Measurements from ENCODE around the gene NMUR1. TPM values are rescaled to one million over a fixed set of nuclear protein-coding genes. Genes with fewer than 3 reads are reported as not detected.

NMUR1 gene
- total and polyA plus RNA-seq, 8 donors, result 0.14 to 0.92 (median 0.23) TPM; not detected in 4

GRCh38 chr2:231554748-231555545 lies 24.7 kb upstream of the NMUR1 start:
- peak overlapping the region; percentile 51 to 80 (median 71) for H3K27ac ChIP-seq
- H3K27me3 ChIP-seq, result no peaks in the 10 kb centered on the region
- intact Hi-C loops (cut with DNase I; ENCODE audit: low total_unique reads), result loop anchor here (5.0 kb wide), 1 partner anchor 73 kb away; no protein-coding TSS in a partner anchor
- H3K4me3 ChIP-seq, result peak overlapping the region; percentile 20 to 33 (median 24)
- no peaks in the 10 kb centered on the region for H3K36me3 ChIP-seq
- peak; percentile 55 to 85 for DNase-seq
- H3K9me3 ChIP-seq, result peaks cover 0 to 13% (median 10%) of the 10 kb centered on the region in 4 donors
- TF ChIP-seq POLR2A (IDR thresholded peaks at IDR 0.05) (no peak), CTCF (IDR thresholded peaks at IDR 0.05) (no peak), POLR2AphosphoS5 (IDR thresholded peaks at IDR 0.05) (no peak), EP300 (IDR thresholded peaks at IDR 0.05) (no peak)
- H3K4me1 ChIP-seq, result peaks cover 6 to 30% (median 13%) of the 10 kb centered on the region in 4 donors
- 37 to 56% (median 49%) methylated on average over 14 of the region's 14 CpGs for WGBS, 5 donors

- Histone ChIP-seq H3K9me3 (peaks cover 0 to 13% (median 10%) of the 10 kb centered on the region in 4 donors), H3K27ac (peak overlapping the region; percentile 20 to 80 (median 71)), H3K36me3 (no peaks in the 10 kb centered on the region), H3K4me3 (peak overlapping the region; percentile 20 to 33 (median 24)), H3K27me3 (no peaks in the 10 kb centered on the region), H3K4me1 (peaks cover 6 to 30% (median 13%) of the 10 kb centered on the region in 4 donors)
- no peak for TF ChIP-seq POLR2AphosphoS5 (IDR thresholded peaks at IDR 0.05)
- TF ChIP-seq POLR2A (IDR thresholded peaks at IDR 0.05), result no peak
- no peak for TF ChIP-seq EP300 (IDR thresholded peaks at IDR 0.05)
- no peak for TF ChIP-seq CTCF (IDR thresholded peaks at IDR 0.05)
- WGBS, 5 donors, result 28 to 62% (median 57%) methylated on average over 8 of the region's 8 CpGs
- intact Hi-C loops (cut with DNase I; ENCODE audit: low total_unique reads), result no loop called here
- DNase-seq, result no peak
Measured at GRCh38 chr2:231554327-231554726, 24.1 kb upstream of the NMUR1 start.

GRCh38 chr2:231552752-231553151 lies 22.5 kb upstream of the NMUR1 start:
- DNase-seq, result no peak
- intact Hi-C loops (cut with DNase I; ENCODE audit: low total_unique reads), result no loop called here
- no peak overlapping the region for H3K27ac ChIP-seq
- peaks cover 6 to 25% (median 12%) of the 10 kb centered on the region in 4 donors for H3K4me1 ChIP-seq
- H3K4me3 ChIP-seq, result no peak overlapping the region
- H3K36me3 ChIP-seq, result no peaks in the 10 kb centered on the region
- TF ChIP-seq POLR2AphosphoS5 (IDR thresholded peaks at IDR 0.05) (no peak), POLR2A (IDR thresholded peaks at IDR 0.05) (no peak), CTCF (IDR thresholded peaks at IDR 0.05) (no peak), EP300 (IDR thresholded peaks at IDR 0.05) (no peak)
- no peaks in the 10 kb centered on the region for H3K27me3 ChIP-seq
- H3K9me3 ChIP-seq, result peaks cover 0 to 13% (median 10%) of the 10 kb centered on the region in 4 donors

GRCh38 chr2:231549446-231550239 lies 19.4 kb upstream of the NMUR1 start:
- H3K27me3 ChIP-seq, result no peaks in the 10 kb centered on the region
- WGBS, 5 donors, result 80 to 89% (median 81%) methylated on average over 13 of the region's 13 CpGs
- H3K9me3 ChIP-seq, result peaks cover 0 to 13% (median 10%) of the 10 kb centered on the region in 4 donors
- H3K36me3 ChIP-seq, result no peaks in the 10 kb centered on the region
- no peak overlapping the region for H3K4me3 ChIP-seq
- TF ChIP-seq POLR2AphosphoS5 (IDR thresholded peaks at IDR 0.05) (no peak), CTCF (IDR thresholded peaks at IDR 0.05) (no peak), EP300 (IDR thresholded peaks at IDR 0.05) (no peak), POLR2A (IDR thresholded peaks at IDR 0.05) (no peak)
- H3K4me1 ChIP-seq, result peaks cover 2 to 22% (median 9%) of the 10 kb centered on the region in 4 donors
- H3K27ac ChIP-seq, result no peak overlapping the region
- intact Hi-C loops (cut with DNase I; ENCODE audit: low total_unique reads), result no loop called here
- DNase-seq, result no peak

Measured in stomach (tissue), 9 donors.